HCT116 (cell line): ENCODE measurements around the gene INO80. TPM values are rescaled to one million over a fixed set of nuclear protein-coding genes. Genes with fewer than 3 reads are reported as not detected.

Source experiments
- ATAC-seq: fragments of 200-7000 bp; cut with Tn5 transposase; 2 replicates; pipeline ENCODE4 v1.9.1; 2020; ENCODE audit warnings: mild to moderate bottlenecking, moderate library complexity
- BruUV-seq: library from RNA; stranded (reverse); fragments of 400-500 nt; replicated peaks from 2 replicates; lab custom pipeline; 2021; lab: Mats Ljungman, UMichigan
- CTCF ChIA-PET: fragments of 300-600 bp; sonication (Branson Sonifier 250); formaldehyde crosslinking; loops from one replicate; lab custom pipeline; 2021; ENCODE audit warnings: antibody characterized with exemption; lab: Charles Lee
- POLR2A ChIA-PET: fragments of 300-600, 350-600 bp; sonication (Branson Sonifier 250); formaldehyde crosslinking; loops from one replicate; lab custom pipeline; 2021; ENCODE audit warnings: antibody characterized with exemption; lab: Charles Lee
- RAD21 ChIA-PET, 2 experiments: fragments of 300-600 bp; sonication (Branson Sonifier 250); formaldehyde crosslinking; loops; one replicate each; lab custom pipeline; 2023; ENCODE audit warnings: low total read pairs in 2 of 2; ENCODE audit not compliant: uncharacterized antibody in 2 of 2, unreplicated experiment in 2 of 2, low non-redundant PET in 1 of 2; lab: Charles Lee
- DNase-seq: peaks from one replicate; pipeline ENCODE4 v3.0.0-alpha.2; 2010; ENCODE audit warnings: low read depth, low spot score
- H2AFZ ChIP-seq: fragments of 200-600 bp; shearing (Covaris generic), sonication (generic); 2 replicates; pipeline ENCODE4 v1.6.1; 2017; ENCODE audit warnings: low read depth, mixed run types, mixed read lengths, antibody characterized with exemption, low read length; ENCODE audit not compliant: poor library complexity, severe bottlenecking
- H3K27ac ChIP-seq: 2 replicates; pipeline ENCODE4 v1.5.1; 2012; ENCODE audit warnings: low read depth, low read length
- H3K27me3 ChIP-seq: fragments of 200-600 bp; sonication (generic); 2 replicates; pipeline ENCODE4 v1.6.1; 2016; ENCODE audit warnings: mixed run types, low read length, mixed read lengths; ENCODE audit not compliant: insufficient read depth
- H3K36me3 ChIP-seq, 2 experiments: fragments of 200-500 bp in 1 of 2; fragments of 200-600 bp in 1 of 2; sonication (Bioruptor generic) in 1 of 2; sonication (generic) in 1 of 2; 2 replicates each; pipeline versions ENCODE4 v1.5.1 to v1.6.1; 2014 to 2016; ENCODE audit warnings: low read length in 2 of 2, inconsistent platforms in 1 of 2, mixed read lengths in 1 of 2, mixed run types in 1 of 2; ENCODE audit not compliant: insufficient read depth in 2 of 2, control insufficient read depth in 1 of 2
- H3K4me1 ChIP-seq, 2 experiments: fragments of 200-600 bp in 1 of 2; sonication (generic) in 1 of 2; 2 replicates each; pipeline versions ENCODE4 v1.5.1 to v1.6.1; 2012 to 2017; ENCODE audit warnings: low read length in 2 of 2, inconsistent platforms in 1 of 2, mild to moderate bottlenecking in 1 of 2, mixed read lengths in 1 of 2, mixed run types in 1 of 2, moderate library complexity in 1 of 2; ENCODE audit not compliant: insufficient read depth in 2 of 2, control insufficient read depth in 1 of 2
- H3K4me2 ChIP-seq: fragments of 200-600 bp; sonication (generic); 2 replicates; pipeline ENCODE4 v1.6.1; 2017; ENCODE audit warnings: mixed run types, low read length, mixed read lengths
- H3K4me3 ChIP-seq, 2 experiments: fragments of 200-600 bp in 1 of 2; sonication (generic) in 1 of 2; replicated peaks in 1 of 2; 2 replicates each; pipeline ENCODE4 v1.5.1; 2011 to 2016; ENCODE audit warnings: low read length in 2 of 2, control low read depth in 1 of 2, low read depth in 1 of 2, mild to moderate bottlenecking in 1 of 2, mixed read lengths in 1 of 2, mixed run types in 1 of 2
- H3K79me2 ChIP-seq: fragments of 200-600 bp; sonication (generic); 2 replicates; pipeline ENCODE4 v1.6.1; 2017; ENCODE audit warnings: mild to moderate bottlenecking, mixed run types, low read length, moderate library complexity, mixed read lengths; ENCODE audit not compliant: insufficient read depth
- H3K9ac ChIP-seq: fragments of 200-600 bp; sonication (generic); 2 replicates; pipeline ENCODE4 v1.6.1; 2016; ENCODE audit warnings: low read length, mixed read lengths
- H3K9me2 ChIP-seq: fragments of 200-600 bp; sonication (generic), shearing (Covaris generic); 2 replicates; pipeline ENCODE4 v1.6.1; 2017; ENCODE audit warnings: mixed run types, mild to moderate bottlenecking, moderate library complexity; ENCODE audit not compliant: insufficient read depth
- H3K9me3 ChIP-seq, 2 experiments: fragments of 200-500 bp in 1 of 2; fragments of 200-600 bp in 1 of 2; sonication (Bioruptor generic) in 1 of 2; sonication (generic) in 1 of 2; 2 replicates each; pipeline ENCODE4 v1.6.1; 2014 to 2017; ENCODE audit warnings: low read length in 2 of 2, mixed read lengths in 2 of 2, inconsistent platforms in 1 of 2, low read depth in 1 of 2, mild to moderate bottlenecking in 1 of 2, mixed run types in 1 of 2, moderate library complexity in 1 of 2; ENCODE audit not compliant: control insufficient read depth in 1 of 2, insufficient read depth in 1 of 2
- H4K20me1 ChIP-seq: fragments of 200-600 bp; sonication (generic), shearing (Covaris generic); 2 replicates; pipeline ENCODE4 v1.6.1; 2017; ENCODE audit warnings: mixed run types, mild to moderate bottlenecking, moderate library complexity; ENCODE audit not compliant: insufficient read depth
- ELF1 ChIP-seq: IDR thresholded peaks from 2 replicates; pipeline ENCODE4 v1.6.1; 2012; ENCODE audit warnings: low read depth, borderline replicate concordance
- ZFX ChIP-seq: fragments of 450-650 bp; IDR thresholded peaks from 2 replicates; pipeline ENCODE4 v1.6.1; 2017
- intact Hi-C: fragments of 100-400 bp; cut with micrococcal nuclease; formaldehyde crosslinking; loops from 2 replicates; pipeline ENCODE4 v1.10.0; 2022
- total RNA-seq: library from RNA; stranded (reverse); gene quantifications from one replicate; pipeline ENCODE4 v1.2.1, GENCODE V29; 2021; ENCODE audit not compliant: unreplicated experiment

The INO80 gene
- total RNA-seq, 1 experiment from 2014 or later: 28.2 TPM

DNA sequence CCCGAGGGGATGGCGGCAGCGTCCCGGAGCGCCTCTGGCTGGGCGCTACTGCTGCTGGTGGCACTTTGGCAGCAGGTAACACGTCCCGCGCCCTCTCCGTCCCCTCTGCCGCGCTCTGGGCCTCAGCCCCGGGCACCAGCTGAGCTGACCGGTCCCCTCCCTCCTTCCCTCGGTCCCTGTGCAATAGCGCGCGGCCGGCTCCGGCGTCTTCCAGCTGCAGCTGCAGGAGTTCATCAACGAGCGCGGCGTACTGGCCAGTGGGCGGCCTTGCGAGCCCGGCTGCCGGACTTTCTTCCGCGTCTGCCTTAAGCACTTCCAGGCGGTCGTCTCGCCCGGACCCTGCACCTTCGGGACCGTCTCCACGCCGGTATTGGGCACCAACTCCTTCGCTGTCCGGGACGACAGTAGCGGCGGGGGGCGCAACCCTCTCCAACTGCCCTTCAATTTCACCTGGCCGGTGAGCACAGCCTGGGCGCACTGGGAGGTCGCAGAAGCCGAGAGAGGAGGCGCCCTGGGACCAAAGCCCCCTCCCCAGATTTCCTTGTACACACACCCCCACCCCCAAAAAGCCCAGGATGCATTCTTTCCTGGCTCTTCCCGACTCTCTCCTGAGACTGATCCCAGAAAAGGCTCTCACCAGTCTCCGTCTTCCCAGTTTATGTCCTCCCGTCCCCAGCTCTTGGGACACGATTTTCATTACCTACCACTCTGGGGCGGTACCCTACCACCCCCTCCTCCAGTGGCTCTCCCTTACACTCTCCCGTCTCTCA lies 186.2 kb downstream of the INO80 start:
- Histone ChIP-seq H3K79me2 (no peaks in the 10 kb centered on the region), H3K9ac (peak overlapping the region; percentile 39), H3K4me2 (peak overlapping the region; percentile 100), H2AFZ (peak overlapping the region; percentile 56), H3K27ac (peak overlapping the region; percentile 22; the same call in 1 of the 2 replicates), H3K4me1 (peaks cover 19 to 41% of the 10 kb centered on the region in 2 experiments), H3K9me2 (no peaks in the 10 kb centered on the region), H3K4me3 (peak overlapping the region; percentile 52 to 65), H4K20me1 (no peaks in the 10 kb centered on the region), H3K27me3 (peaks cover 15% of the 10 kb centered on the region; the same call in 1 of the 2 replicates), H3K36me3 (no peaks in the 10 kb centered on the region), H3K9me3 (no peaks in the 10 kb centered on the region)
- ATAC-seq: peak; percentile 29
- RAD21 ChIA-PET: interaction anchor here (0.6 to 1.1 kb wide), 3 partner anchors 24 to 254 kb away, joined by 5 to 6 read pairs (median 5); no protein-coding TSS in a partner anchor
- TF ChIP-seq ZFX: peak; percentile 45; the same call in 1 of the 2 replicates
- TF ChIP-seq ELF1: no peak
- no peak for DNase-seq
- no TSS peak for BruUV-seq
- POLR2A ChIA-PET: interaction anchor here (0.8 to 4.4 kb wide), 8 partner anchors 10 to 255 kb away, joined by 3 to 48 read pairs (median 8); partner anchors contain the start of genes CHAC1 and VPS18
- intact Hi-C loops: loop anchor here (1.0 to 10.0 kb wide), 3 partner anchors 24 to 255 kb away; no protein-coding TSS in a partner anchor
- CTCF ChIA-PET: interaction anchor here (0.6 to 4.8 kb wide), 19 partner anchors 10 to 902 kb away, joined by 3 to 69 read pairs (median 3); partner anchors contain the start of genes CHAC1 and VPS18

Other genes starting within 250 kb of the INO80 start
- 6.0 TPM for gene RHOV, start 242.0 kb downstream of the INO80 start, total RNA-seq
- 16.9 TPM for gene VPS18, start 221.8 kb downstream of the INO80 start, total RNA-seq
- 1.5 TPM for gene DLL4, start 186.9 kb downstream of the INO80 start, total RNA-seq
- 58.9 TPM for gene CHAC1, start 162.8 kb downstream of the INO80 start, total RNA-seq
- gene EXD1, start 114.5 kb upstream of the INO80 start, total RNA-seq: not detected
- gene CHP1, start 115.0 kb upstream of the INO80 start, total RNA-seq: 101 TPM
- 19.7 TPM for gene OIP5, start 216.3 kb upstream of the INO80 start, total RNA-seq
- gene NUSAP1, start 216.6 kb upstream of the INO80 start, total RNA-seq: 146 TPM